Mesenchymal stem cell (in vitro differentiated cells and primary cell): ENCODE results near the gene FOXP1.

Experiments used
- DNase-seq: peaks from one replicate; pipeline ENCODE4 v3.0.0-alpha.2; 2013
- H2AFZ ChIP-seq: one replicate; pipeline ENCODE4 v1.6.1; 2013; ENCODE audit warnings: low read depth, mild to moderate bottlenecking, control low read depth, inconsistent platforms, low read length, moderate library complexity
- H2AK5ac ChIP-seq: 2 replicates; pipeline ENCODE4 v1.6.1; 2013; ENCODE audit warnings: low read length, moderate library complexity, mild to moderate bottlenecking, inconsistent platforms; ENCODE audit not compliant: severe bottlenecking
- H2BK120ac ChIP-seq: one replicate; pipeline ENCODE4 v1.6.1; 2013; ENCODE audit warnings: low read depth, mild to moderate bottlenecking, inconsistent platforms, low read length, moderate library complexity
- H2BK12ac ChIP-seq, 2 experiments: one replicate each; pipeline ENCODE4 v1.6.1; 2013; ENCODE audit warnings: inconsistent platforms in 2 of 2, low read length in 2 of 2, mild to moderate bottlenecking in 2 of 2, moderate library complexity in 2 of 2, control low read depth in 1 of 2
- H2BK15ac ChIP-seq: one replicate; pipeline ENCODE4 v1.6.1; 2013; ENCODE audit warnings: mild to moderate bottlenecking, low read depth, inconsistent platforms; ENCODE audit not compliant: poor library complexity, severe bottlenecking
- H2BK5ac ChIP-seq: 2 replicates; pipeline ENCODE4 v1.6.1; 2013; ENCODE audit warnings: low read depth, mild to moderate bottlenecking, low read length, control low read depth, inconsistent platforms; ENCODE audit not compliant: poor library complexity, severe bottlenecking
- H3K14ac ChIP-seq, 2 experiments: one replicate each; pipeline ENCODE4 v1.6.1; 2013; ENCODE audit warnings: inconsistent platforms in 2 of 2, low read length in 2 of 2, control low read depth in 1 of 2, mild to moderate bottlenecking in 1 of 2, moderate library complexity in 1 of 2
- H3K18ac ChIP-seq, 2 experiments: one replicate each; pipeline ENCODE4 v1.6.1; 2013; ENCODE audit warnings: inconsistent platforms in 2 of 2, low read length in 2 of 2, control low read depth in 1 of 2, low read depth in 1 of 2, mild to moderate bottlenecking in 1 of 2
- H3K23ac ChIP-seq, 2 experiments: one replicate each; pipeline ENCODE4 v1.6.1; 2013; ENCODE audit warnings: inconsistent platforms in 2 of 2, low read length in 2 of 2, mild to moderate bottlenecking in 2 of 2, moderate library complexity in 2 of 2, control low read depth in 1 of 2
- H3K27ac ChIP-seq: 2 replicates; pipeline ENCODE4 v1.5.1; 2013; ENCODE audit warnings: mild to moderate bottlenecking, moderate library complexity, low read length, control low read depth, inconsistent platforms; ENCODE audit not compliant: poor library complexity, severe bottlenecking
- H3K27me3 ChIP-seq, 2 experiments: 2 replicates each; pipeline versions ENCODE4 v1.6.1 to v1.7.0; 2013; ENCODE audit warnings: low read length in 2 of 2, mild to moderate bottlenecking in 2 of 2, moderate library complexity in 2 of 2, control low read depth in 1 of 2, inconsistent platforms in 1 of 2; ENCODE audit not compliant: control insufficient read depth in 1 of 2, insufficient read depth in 1 of 2
- H3K36me3 ChIP-seq, 2 experiments: 2 replicates each; pipeline versions ENCODE4 v1.6.1 to v1.7.0; 2013; ENCODE audit warnings: low read length in 2 of 2, control low read depth in 1 of 2, inconsistent platforms in 1 of 2, low read depth in 1 of 2, mild to moderate bottlenecking in 1 of 2; ENCODE audit not compliant: insufficient read depth in 2 of 2, control insufficient read depth in 1 of 2
- H3K4ac ChIP-seq, 2 experiments: one replicate each; pipeline ENCODE4 v1.6.1; 2013; ENCODE audit warnings: inconsistent platforms in 2 of 2, low read length in 2 of 2, mild to moderate bottlenecking in 2 of 2, moderate library complexity in 2 of 2, control low read depth in 1 of 2, low read depth in 1 of 2
- H3K4me1 ChIP-seq: 2 replicates; pipeline ENCODE4 v1.6.1; 2013; ENCODE audit warnings: low read depth, low read length, control low read depth; ENCODE audit not compliant: control insufficient read depth, insufficient read depth
- H3K4me2 ChIP-seq: 2 replicates; pipeline ENCODE4 v1.6.1; 2013; ENCODE audit warnings: low read length, mild to moderate bottlenecking, inconsistent platforms; ENCODE audit not compliant: poor library complexity, severe bottlenecking
- H3K4me3 ChIP-seq, 2 experiments: 2 replicates each; pipeline versions ENCODE4 v1.5.1 to v1.7.0; 2013; ENCODE audit warnings: low read length in 2 of 2, mild to moderate bottlenecking in 2 of 2, control low read depth in 1 of 2, low read depth in 1 of 2; ENCODE audit not compliant: insufficient read depth in 1 of 2
- H3K79me1 ChIP-seq: replicated peaks from 2 replicates; pipeline ENCODE4 v1.6.1; 2013; ENCODE audit warnings: mild to moderate bottlenecking, control low read depth, low read length, inconsistent platforms; ENCODE audit not compliant: poor library complexity, severe bottlenecking
- H3K9ac ChIP-seq: 2 replicates; pipeline ENCODE4 v1.7.0; 2013; ENCODE audit warnings: mild to moderate bottlenecking, low read length, moderate library complexity
- H3K9me3 ChIP-seq: 2 replicates; pipeline ENCODE4 v1.7.0; 2013; ENCODE audit warnings: mild to moderate bottlenecking, low read length; ENCODE audit not compliant: control insufficient read depth
- H4K8ac ChIP-seq: one replicate; pipeline ENCODE4 v1.6.1; 2013; ENCODE audit warnings: inconsistent platforms, mild to moderate bottlenecking, low read length, moderate library complexity
- H4K91ac ChIP-seq: one replicate; pipeline ENCODE4 v1.6.1; 2013; ENCODE audit warnings: mild to moderate bottlenecking, low read length, inconsistent platforms
- WGBS: methylation state at CpG from one replicate; pipeline ENCODE4 v1.1.7; 2013; ENCODE audit warnings: mixed read lengths; 5-methylcytosine and 5-hydroxymethylcytosine counted together

FOXP1 gene

GRCh38 chr3:71514621-71515020, 68.9 kb downstream of the FOXP1 start:
- Histone ChIP-seq H2BK5ac (no peak overlapping the region), H2BK15ac (no peak overlapping the region), H3K23ac (no peak overlapping the region), H3K27ac (peak overlapping the region; percentile 52), H3K4ac (no peak overlapping the region), H2AK5ac (peak overlapping the region; percentile 53), H3K27me3 (no peaks in the 10 kb centered on the region), H3K9me3 (no peaks in the 10 kb centered on the region), H3K18ac (peak overlapping the region in 1 of 2 experiments; percentile 23), H4K8ac (no peak overlapping the region), H2AFZ (no peak overlapping the region), H3K14ac (no peak overlapping the region), H3K79me1 (no peaks in the 10 kb centered on the region), H3K4me1 (peaks cover 8% of the 10 kb centered on the region), H2BK120ac (no peak overlapping the region), H2BK12ac (no peak overlapping the region), H4K91ac (no peak overlapping the region), H3K4me2 (no peak overlapping the region), H3K4me3 (no peak overlapping the region), H3K36me3 (no peaks in the 10 kb centered on the region), H3K9ac (no peak overlapping the region)
- WGBS = 81% methylated on average over 5 of the region's 5 CpGs
- DNase-seq = no peak

GRCh38 chr3:71513515-71513914, 70.0 kb downstream of the FOXP1 start:
- Histone ChIP-seq H3K14ac (no peak overlapping the region), H2BK15ac (no peak overlapping the region)

GRCh38 chr3:71513081-71513480, 70.4 kb downstream of the FOXP1 start:
- Histone ChIP-seq H2AFZ (no peak overlapping the region), H2BK120ac (no peak overlapping the region), H2BK12ac (no peak overlapping the region), H2BK15ac (no peak overlapping the region), H3K18ac (no peak overlapping the region), H3K27me3 (no peaks in the 10 kb centered on the region), H3K9me3 (no peaks in the 10 kb centered on the region), H3K4me1 (peaks cover 10% of the 10 kb centered on the region), H4K8ac (no peak overlapping the region), H3K4ac (no peak overlapping the region), H3K4me2 (no peak overlapping the region), H3K79me1 (no peaks in the 10 kb centered on the region), H3K36me3 (no peaks in the 10 kb centered on the region), H3K9ac (no peak overlapping the region), H3K27ac (peak overlapping the region; percentile 98), H4K91ac (no peak overlapping the region), H3K4me3 (no peak overlapping the region), H3K23ac (no peak overlapping the region), H2BK5ac (peak overlapping the region; percentile 22), H2AK5ac (peak overlapping the region; percentile 100), H3K14ac (peak overlapping the region in 1 of 2 experiments; percentile 64)
- WGBS = 81% methylated on average over 6 of the region's 6 CpGs
- DNase-seq = no peak

More at GRCh38 chr3:71513515-71513914, 70.0 kb downstream of the FOXP1 start:
- Histone ChIP-seq H2AK5ac (peak overlapping the region; percentile 100), H3K27me3 (no peaks in the 10 kb centered on the region), H3K18ac (no peak overlapping the region), H2BK120ac (no peak overlapping the region), H3K4me2 (no peak overlapping the region), H3K4me3 (no peak overlapping the region), H4K8ac (no peak overlapping the region), H3K9me3 (no peaks in the 10 kb centered on the region), H2BK12ac (no peak overlapping the region), H3K27ac (peak overlapping the region; percentile 7), H2AFZ (no peak overlapping the region), H4K91ac (no peak overlapping the region), H2BK5ac (no peak overlapping the region), H3K9ac (no peak overlapping the region), H3K79me1 (no peaks in the 10 kb centered on the region), H3K23ac (no peak overlapping the region), H3K36me3 (no peaks in the 10 kb centered on the region), H3K4me1 (peaks cover 8% of the 10 kb centered on the region), H3K4ac (no peak overlapping the region)
- DNase-seq = no peak
- 90% methylated on average over 5 of the region's 7 CpGs for WGBS

- no peak overlapping the region for H3K9ac ChIP-seq
- H2BK120ac ChIP-seq = no peak overlapping the region
- WGBS = 97% methylated on average over 4 of the region's 4 CpGs
- peaks cover 10% of the 10 kb centered on the region for H3K4me1 ChIP-seq
- H2BK12ac ChIP-seq = no peak overlapping the region
- no peak overlapping the region for H3K18ac ChIP-seq
- DNase-seq = no peak
- no peak overlapping the region for H3K4me3 ChIP-seq
- H3K79me1 ChIP-seq = no peaks in the 10 kb centered on the region
- peak overlapping the region; percentile 100 for H2AK5ac ChIP-seq
- H4K91ac ChIP-seq = no peak overlapping the region
- H3K27me3 ChIP-seq = no peaks in the 10 kb centered on the region
- H3K36me3 ChIP-seq = no peaks in the 10 kb centered on the region
- no peak overlapping the region for H2BK15ac ChIP-seq
- no peaks in the 10 kb centered on the region for H3K9me3 ChIP-seq
- peak overlapping the region; percentile 98 for H3K27ac ChIP-seq
- no peak overlapping the region for H4K8ac ChIP-seq
- H3K4me2 ChIP-seq = no peak overlapping the region
- no peak overlapping the region for H3K4ac ChIP-seq
- peak overlapping the region; percentile 22 for H2BK5ac ChIP-seq
- H3K14ac ChIP-seq = no peak overlapping the region
- H2AFZ ChIP-seq = no peak overlapping the region
- H3K23ac ChIP-seq = no peak overlapping the region
Observed at GRCh38 chr3:71512544-71512943, 71.0 kb downstream of the FOXP1 start.
